HCT116 (cell line): ENCODE data around the gene CADPS2.

ENCODE experiments used
- CTCF ChIP-seq, 3 experiments: fragments of 200-600 bp in 1 of 3; sonication (generic) in 1 of 3; IDR thresholded peaks in 2 of 3; conservative IDR thresholded peaks in 1 of 3; 2 replicates each; pipeline ENCODE4 v1.5.1; 2012 to 2017; ENCODE audit warnings: low read depth in 2 of 3, low read length in 2 of 3, antibody characterized with exemption in 1 of 3, borderline replicate concordance in 1 of 3, control low read depth in 1 of 3, mild to moderate bottlenecking in 1 of 3, mixed read lengths in 1 of 3, mixed run types in 1 of 3, moderate library complexity in 1 of 3; ENCODE audit not compliant: insufficient read depth in 1 of 3
- EGR1 ChIP-seq: IDR thresholded peaks from 2 replicates; pipeline ENCODE4 v1.6.1; 2012; ENCODE audit warnings: low read depth
- EZH2 ChIP-seq: fragments of 200-600 bp; sonication (generic); IDR thresholded peaks from 2 replicates; pipeline ENCODE4 v1.6.1; 2017; ENCODE audit warnings: antibody characterized with exemption, mixed run types
- FOSL1 ChIP-seq: IDR thresholded peaks from 2 replicates; pipeline ENCODE4 v1.6.1; 2012; ENCODE audit warnings: low read depth
- POLR2A ChIP-seq: IDR thresholded peaks from 2 replicates; pipeline ENCODE4 v1.7.0; 2011; ENCODE audit warnings: borderline replicate concordance; ENCODE audit not compliant: insufficient read depth, insufficient read length; ENCODE audit errors: extremely low read depth
- POLR2AphosphoS5 ChIP-seq: IDR thresholded peaks from 2 replicates; pipeline ENCODE4 v1.6.1; 2011; ENCODE audit warnings: mild to moderate bottlenecking, low read depth, low read length, moderate library complexity
- REST ChIP-seq: IDR thresholded peaks from 2 replicates; pipeline ENCODE4 v1.6.1; 2012; ENCODE audit warnings: low read depth
- SIN3A ChIP-seq: IDR thresholded peaks from 2 replicates; pipeline ENCODE4 v1.6.1; 2012; ENCODE audit warnings: low read depth

- TF ChIP-seq CTCF (IDR thresholded peaks at IDR 0.05 in 2 of 3, conservative IDR thresholded peaks at IDR 0.05 in 1 of 3; ENCODE audit: borderline replicate concordance in 1 of 3, insufficient read depth in 1 of 3, low read depth in 2 of 3, low read length in 2 of 3) (no peak), EZH2 (no peak), POLR2A (no peak), POLR2AphosphoS5 (no peak), FOSL1 (no peak), EGR1 (no peak), SIN3A (no peak), REST (no peak)
These were observed 234.8 kb downstream of the CADPS2 start for GRCh38 chr7:122651451-122651850.
